Ovary (tissue), 3 donors: ENCODE data around the gene TMEM120B.

Experiments used
- POLR2A ChIP-seq: fragments of 450-650 bp; IDR thresholded peaks from one replicate; pipeline ENCODE4 v1.6.1; 2017; ENCODE audit warnings: antibody characterized with exemption, mild to moderate bottlenecking, moderate library complexity
- TF ChIP-seq, protein P1 (sequence below), 3 donors: fragments of 450-650 bp in 2 of 3; fragments of 200-600 bp in 1 of 3; IDR thresholded peaks; one replicate each; pipeline versions ENCODE4 v1.5.1 to v1.8.0; 2016 to 2022; ENCODE audit warnings: antibody characterized with exemption in 3 of 3, mild to moderate bottlenecking in 1 of 3
- donor health status: DM: no; HTN: no; CAD: no.

- no peak for TF ChIP-seq POLR2A
- TF ChIP-seq, protein P1, sequence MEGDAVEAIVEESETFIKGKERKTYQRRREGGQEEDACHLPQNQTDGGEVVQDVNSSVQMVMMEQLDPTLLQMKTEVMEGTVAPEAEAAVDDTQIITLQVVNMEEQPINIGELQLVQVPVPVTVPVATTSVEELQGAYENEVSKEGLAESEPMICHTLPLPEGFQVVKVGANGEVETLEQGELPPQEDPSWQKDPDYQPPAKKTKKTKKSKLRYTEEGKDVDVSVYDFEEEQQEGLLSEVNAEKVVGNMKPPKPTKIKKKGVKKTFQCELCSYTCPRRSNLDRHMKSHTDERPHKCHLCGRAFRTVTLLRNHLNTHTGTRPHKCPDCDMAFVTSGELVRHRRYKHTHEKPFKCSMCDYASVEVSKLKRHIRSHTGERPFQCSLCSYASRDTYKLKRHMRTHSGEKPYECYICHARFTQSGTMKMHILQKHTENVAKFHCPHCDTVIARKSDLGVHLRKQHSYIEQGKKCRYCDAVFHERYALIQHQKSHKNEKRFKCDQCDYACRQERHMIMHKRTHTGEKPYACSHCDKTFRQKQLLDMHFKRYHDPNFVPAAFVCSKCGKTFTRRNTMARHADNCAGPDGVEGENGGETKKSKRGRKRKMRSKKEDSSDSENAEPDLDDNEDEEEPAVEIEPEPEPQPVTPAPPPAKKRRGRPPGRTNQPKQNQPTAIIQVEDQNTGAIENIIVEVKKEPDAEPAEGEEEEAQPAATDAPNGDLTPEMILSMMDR (IDR thresholded peaks at IDR 0.05): no peak
Observed at GRCh38 chr12:121754836-121755235, 42.3 kb downstream of the TMEM120B start.
